Body of pancreas (tissue), 4 donors: ENCODE data around the gene PPP6R3.

Experiments used
- POLR2A ChIP-seq, 3 donors: fragments of 450-650 bp; IDR thresholded peaks; one replicate each; pipeline ENCODE4 v1.6.1; 2016; ENCODE audit warnings: antibody characterized with exemption in 3 of 3, mild to moderate bottlenecking in 2 of 3
- TF ChIP-seq, protein P1 (sequence below), 7 experiments: fragments of 450-650 bp in 4 of 7; fragments of 200-600 bp in 3 of 7; sonication (generic) in 3 of 7; IDR thresholded peaks; one replicate each; pipeline ENCODE4 v1.5.1; 2016 to 2019; ENCODE audit warnings: antibody characterized with exemption in 7 of 7

GRCh38 chr11:68581901-68582300 is 121.3 kb downstream of the PPP6R3 start:
- TF ChIP-seq, protein P1, sequence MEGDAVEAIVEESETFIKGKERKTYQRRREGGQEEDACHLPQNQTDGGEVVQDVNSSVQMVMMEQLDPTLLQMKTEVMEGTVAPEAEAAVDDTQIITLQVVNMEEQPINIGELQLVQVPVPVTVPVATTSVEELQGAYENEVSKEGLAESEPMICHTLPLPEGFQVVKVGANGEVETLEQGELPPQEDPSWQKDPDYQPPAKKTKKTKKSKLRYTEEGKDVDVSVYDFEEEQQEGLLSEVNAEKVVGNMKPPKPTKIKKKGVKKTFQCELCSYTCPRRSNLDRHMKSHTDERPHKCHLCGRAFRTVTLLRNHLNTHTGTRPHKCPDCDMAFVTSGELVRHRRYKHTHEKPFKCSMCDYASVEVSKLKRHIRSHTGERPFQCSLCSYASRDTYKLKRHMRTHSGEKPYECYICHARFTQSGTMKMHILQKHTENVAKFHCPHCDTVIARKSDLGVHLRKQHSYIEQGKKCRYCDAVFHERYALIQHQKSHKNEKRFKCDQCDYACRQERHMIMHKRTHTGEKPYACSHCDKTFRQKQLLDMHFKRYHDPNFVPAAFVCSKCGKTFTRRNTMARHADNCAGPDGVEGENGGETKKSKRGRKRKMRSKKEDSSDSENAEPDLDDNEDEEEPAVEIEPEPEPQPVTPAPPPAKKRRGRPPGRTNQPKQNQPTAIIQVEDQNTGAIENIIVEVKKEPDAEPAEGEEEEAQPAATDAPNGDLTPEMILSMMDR (IDR thresholded peaks at IDR 0.05) = no peak
- TF ChIP-seq POLR2A (IDR thresholded peaks at IDR 0.05) = no peak
